ENCODE results near the gene UBN2.

DNA sequence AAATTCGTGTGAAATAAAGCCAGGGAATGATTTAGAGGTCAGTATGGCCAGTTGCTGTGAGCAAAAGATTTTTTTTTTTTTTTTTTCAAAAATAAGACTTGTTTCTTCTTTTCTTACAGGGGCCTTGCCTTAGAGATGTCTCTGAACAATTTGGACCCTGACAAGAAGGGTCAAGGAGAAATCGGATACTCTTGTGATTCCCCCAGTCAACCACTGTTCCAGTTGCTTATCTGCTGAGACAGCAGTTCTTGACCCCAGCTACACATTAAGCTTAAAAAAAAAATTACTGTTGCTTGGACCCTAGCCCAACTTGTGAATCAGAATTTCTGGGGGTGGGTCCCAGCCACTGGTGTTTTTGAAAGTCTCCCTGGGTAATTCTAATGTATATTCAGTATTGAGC is 98.1 kb downstream of the UBN2 start:
- TF ChIP-seq, protein P1, sequence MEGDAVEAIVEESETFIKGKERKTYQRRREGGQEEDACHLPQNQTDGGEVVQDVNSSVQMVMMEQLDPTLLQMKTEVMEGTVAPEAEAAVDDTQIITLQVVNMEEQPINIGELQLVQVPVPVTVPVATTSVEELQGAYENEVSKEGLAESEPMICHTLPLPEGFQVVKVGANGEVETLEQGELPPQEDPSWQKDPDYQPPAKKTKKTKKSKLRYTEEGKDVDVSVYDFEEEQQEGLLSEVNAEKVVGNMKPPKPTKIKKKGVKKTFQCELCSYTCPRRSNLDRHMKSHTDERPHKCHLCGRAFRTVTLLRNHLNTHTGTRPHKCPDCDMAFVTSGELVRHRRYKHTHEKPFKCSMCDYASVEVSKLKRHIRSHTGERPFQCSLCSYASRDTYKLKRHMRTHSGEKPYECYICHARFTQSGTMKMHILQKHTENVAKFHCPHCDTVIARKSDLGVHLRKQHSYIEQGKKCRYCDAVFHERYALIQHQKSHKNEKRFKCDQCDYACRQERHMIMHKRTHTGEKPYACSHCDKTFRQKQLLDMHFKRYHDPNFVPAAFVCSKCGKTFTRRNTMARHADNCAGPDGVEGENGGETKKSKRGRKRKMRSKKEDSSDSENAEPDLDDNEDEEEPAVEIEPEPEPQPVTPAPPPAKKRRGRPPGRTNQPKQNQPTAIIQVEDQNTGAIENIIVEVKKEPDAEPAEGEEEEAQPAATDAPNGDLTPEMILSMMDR (IDR thresholded peaks at IDR 0.05; ENCODE audit: insufficient read depth, low read length): no peak
- TF ChIP-seq SPI1 (IDR thresholded peaks at IDR 0.05; ENCODE audit: borderline replicate concordance, low read depth): no peak
- TF ChIP-seq, protein P2, sequence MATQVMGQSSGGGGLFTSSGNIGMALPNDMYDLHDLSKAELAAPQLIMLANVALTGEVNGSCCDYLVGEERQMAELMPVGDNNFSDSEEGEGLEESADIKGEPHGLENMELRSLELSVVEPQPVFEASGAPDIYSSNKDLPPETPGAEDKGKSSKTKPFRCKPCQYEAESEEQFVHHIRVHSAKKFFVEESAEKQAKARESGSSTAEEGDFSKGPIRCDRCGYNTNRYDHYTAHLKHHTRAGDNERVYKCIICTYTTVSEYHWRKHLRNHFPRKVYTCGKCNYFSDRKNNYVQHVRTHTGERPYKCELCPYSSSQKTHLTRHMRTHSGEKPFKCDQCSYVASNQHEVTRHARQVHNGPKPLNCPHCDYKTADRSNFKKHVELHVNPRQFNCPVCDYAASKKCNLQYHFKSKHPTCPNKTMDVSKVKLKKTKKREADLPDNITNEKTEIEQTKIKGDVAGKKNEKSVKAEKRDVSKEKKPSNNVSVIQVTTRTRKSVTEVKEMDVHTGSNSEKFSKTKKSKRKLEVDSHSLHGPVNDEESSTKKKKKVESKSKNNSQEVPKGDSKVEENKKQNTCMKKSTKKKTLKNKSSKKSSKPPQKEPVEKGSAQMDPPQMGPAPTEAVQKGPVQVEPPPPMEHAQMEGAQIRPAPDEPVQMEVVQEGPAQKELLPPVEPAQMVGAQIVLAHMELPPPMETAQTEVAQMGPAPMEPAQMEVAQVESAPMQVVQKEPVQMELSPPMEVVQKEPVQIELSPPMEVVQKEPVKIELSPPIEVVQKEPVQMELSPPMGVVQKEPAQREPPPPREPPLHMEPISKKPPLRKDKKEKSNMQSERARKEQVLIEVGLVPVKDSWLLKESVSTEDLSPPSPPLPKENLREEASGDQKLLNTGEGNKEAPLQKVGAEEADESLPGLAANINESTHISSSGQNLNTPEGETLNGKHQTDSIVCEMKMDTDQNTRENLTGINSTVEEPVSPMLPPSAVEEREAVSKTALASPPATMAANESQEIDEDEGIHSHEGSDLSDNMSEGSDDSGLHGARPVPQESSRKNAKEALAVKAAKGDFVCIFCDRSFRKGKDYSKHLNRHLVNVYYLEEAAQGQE (IDR thresholded peaks at IDR 0.05; ENCODE audit: insufficient replicate concordance, low read depth): no peak
- TF ChIP-seq POLR2AphosphoS5 (IDR thresholded peaks at IDR 0.05; ENCODE audit: low read depth): no peak
- no peak for TF ChIP-seq GABPA (IDR thresholded peaks at IDR 0.05; ENCODE audit: low read depth)

Data from HL-60 (cell line).